HG03060 (cell line): ENCODE results near the gene SH3BGR.
"Not testable (repeated sequence)": the region's sequence is repeated elsewhere in the genome, so short reads cannot be mapped to it uniquely, and the experiment has no call there.

Experiments
- ATAC-seq: cut with Tn5 transposase; IDR thresholded peaks from one replicate; pipeline ENCODE4 v1.9.1; 2021; ENCODE audit warnings: low read depth, moderate number of reproducible peaks; ENCODE audit not compliant: unreplicated experiment

Gene SH3BGR

DNA sequence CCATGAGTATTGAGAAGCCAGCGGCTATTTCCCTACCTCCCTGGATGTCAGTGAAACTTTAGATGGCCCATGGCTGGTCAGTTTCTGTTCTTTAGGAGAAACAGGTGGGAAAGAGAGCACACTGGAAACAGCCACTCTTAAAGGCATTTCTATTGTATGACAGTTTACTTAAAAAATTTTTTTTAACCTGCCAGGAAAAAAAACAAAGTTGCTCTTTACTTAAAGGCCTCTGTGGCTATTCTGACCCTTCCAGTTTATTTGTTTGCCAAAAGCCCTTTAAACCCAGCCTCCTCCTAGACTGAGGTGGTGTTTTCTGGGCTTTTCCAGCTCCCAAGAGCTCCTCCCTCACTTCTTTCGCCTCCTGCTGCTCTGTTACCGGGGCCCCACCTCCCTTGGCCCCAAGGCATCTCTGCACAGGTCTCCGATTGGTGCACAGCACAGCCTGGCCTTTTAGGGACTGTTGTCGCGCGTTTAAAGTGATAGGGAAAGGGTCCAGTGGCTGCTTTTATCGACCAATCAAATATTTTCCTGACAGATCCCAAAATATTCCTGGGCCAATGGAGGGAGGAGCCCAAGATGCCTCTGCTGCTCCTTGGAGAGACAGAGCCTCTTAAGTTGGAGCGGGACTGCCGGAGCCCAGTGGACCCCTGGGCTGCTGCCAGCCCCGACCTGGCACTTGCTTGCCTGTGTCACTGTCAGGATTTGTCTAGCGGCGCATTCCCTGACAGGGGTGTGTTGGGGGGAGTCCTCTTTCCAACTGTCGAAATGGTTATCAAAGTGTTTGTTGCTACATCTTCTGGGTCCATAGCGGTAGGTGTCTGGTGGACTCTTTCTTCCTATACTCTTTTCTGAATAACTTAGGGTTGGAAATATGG, at the start of gene SH3BGR:
Gene SH3BGR, plus strand, starts transcription at position 639 of the 875 bp plus-strand sequence. Its CDS starts 127 bp downstream, at position 766.
- no peak for ATAC-seq

DNA sequence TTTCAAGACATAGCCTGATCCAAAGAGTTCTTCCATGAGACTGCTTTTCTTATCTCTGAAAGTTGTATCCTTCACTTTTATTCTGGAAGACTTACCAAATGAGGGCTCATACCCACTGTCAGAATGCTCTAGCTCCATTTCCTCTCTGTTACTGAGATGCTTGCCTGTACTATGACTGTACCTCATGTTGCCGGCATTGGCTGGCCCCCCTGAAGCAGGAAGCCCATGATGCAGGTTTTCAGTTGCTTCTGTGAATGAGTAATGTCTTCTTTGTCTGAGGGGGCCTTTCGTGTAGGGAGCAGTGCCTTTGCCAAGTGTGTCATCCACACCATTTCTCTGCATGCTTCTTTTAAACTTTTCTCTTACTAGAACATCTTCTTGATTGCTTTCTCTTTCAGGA, 45.7 kb upstream of the SH3BGR start:
- no peak for ATAC-seq

DNA sequence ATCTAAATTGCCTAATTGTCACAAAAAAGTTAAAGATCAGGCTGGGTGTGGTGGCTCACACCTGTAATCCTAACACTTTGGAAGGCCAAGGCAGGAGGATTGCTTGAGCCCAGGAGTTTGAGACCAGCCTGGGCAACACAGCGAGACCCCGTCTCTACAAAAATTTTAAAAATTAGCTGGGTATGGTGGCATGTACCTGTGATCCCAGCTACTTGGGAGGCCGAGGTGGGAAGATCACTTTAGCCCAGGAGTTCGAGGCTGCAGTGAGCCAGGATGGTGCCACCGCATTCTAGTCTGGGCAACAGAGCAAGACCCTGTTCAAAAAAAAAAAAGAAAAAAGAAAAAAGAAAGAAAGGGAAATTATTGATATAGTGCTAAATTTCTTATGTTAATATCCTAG, 32.6 kb upstream of the SH3BGR start:
- not testable (repeated sequence) for ATAC-seq

DNA sequence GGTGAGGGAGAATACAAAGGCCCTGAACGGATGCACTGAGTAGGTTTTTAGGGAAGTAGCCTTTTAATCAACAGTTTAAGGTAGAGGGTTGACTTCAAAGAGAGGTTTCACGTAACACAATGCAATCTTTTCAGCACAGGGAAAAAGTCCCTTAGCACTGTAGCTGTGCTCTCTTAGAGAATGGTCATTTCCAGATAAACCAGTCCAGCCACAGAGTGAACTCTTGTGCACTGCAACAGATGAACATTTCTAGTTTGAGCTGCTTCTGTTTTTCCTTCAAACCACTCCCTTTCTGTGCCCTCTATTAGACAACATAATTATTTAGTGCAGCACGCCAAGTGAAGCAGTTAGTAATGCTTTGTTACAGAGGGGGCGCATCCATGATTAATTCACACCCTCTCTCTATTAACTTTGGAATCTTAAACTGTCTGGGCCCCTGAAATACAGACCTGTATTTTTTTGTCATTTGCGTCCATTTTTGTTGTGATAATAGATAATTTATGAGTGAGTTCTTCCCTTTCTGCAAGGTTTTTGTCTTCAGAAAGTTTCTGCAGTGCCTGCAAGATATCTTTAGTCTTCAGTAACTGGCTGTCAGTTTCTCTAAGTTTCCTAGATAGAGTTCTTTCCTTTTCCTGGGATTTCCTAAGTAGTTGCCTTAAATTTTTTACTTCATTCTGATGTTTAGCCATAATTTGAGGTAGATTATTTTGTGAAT, 29.1 kb upstream of the SH3BGR start:
- ATAC-seq: no peak

DNA sequence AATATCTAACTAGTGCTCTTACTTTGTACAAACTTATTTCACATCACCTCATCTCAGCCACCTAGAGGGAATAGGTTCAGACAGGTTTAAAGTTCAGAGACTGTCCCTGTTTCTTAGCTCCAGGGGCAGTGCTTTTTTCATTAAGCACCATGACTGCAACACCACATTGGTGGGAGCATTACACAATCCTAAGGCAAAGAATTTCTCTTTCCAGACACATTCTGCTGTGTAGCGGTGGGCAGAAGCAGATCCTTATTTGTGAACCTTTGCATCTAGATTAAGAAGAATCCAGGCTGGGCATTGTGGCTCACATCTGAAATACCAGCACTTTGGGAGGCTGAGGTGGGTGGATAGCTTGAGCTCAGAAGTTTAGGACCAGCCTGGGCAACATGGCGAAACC, 22.3 kb upstream of the SH3BGR start:
- no peak for ATAC-seq

DNA sequence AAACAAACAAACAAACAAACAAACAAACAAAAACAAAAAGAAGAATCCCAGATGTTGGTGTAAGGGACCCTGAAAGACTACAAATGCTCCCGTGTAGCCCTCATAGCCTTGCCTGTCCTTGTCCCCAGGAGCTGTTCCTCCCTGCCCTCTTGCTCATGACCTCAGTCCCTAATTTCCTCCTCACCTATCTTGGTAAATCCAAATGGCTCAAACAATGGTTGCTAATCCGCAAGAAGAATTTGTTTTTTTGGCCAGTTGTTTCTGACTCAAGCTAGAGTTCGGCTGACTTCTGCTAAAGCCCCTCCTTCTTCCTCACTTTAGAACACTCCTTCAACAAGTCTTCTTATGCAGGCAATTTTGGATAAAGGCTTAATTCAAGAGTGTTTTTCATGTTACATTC, 21.8 kb upstream of the SH3BGR start:
- ATAC-seq: no peak

DNA sequence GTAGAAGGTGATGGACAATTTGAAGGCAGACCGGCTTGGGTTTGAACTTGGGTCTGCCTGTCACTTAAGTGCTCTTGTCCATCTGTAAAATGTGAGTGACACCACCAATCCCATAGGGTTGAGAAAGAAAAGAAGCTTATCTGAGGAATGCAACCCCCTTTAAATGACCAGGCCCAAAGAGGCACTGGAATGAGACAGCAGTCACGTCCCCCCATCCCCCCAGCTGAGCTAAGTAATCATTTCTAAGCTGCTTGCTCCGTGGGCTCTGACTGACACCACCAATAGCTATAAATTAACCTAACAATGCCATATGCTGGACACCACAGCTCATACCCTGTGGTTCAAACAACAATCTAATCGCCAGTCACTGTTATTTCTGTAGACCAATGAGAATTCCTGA, 21.3 kb upstream of the SH3BGR start:
- ATAC-seq: no peak

DNA sequence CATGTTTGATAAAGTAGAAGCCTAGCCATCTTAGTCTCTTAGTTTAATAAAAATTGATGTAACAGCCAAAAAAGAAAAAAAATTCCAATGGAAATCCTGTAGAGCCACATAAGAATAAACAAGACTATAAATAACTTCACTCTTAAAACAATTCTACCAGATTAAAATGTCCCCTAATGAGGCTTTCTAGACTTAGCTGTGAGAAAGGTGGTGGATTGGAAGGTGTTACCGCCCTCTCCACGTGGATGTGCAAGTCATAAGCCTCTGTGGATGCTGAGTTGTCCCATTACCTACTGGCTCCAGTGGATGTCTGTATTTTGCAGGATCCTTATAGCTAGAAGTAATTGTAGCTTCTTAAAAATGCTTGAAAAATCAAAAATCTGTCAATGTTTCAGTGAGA, 20.8 kb upstream of the SH3BGR start:
- ATAC-seq: no peak

DNA sequence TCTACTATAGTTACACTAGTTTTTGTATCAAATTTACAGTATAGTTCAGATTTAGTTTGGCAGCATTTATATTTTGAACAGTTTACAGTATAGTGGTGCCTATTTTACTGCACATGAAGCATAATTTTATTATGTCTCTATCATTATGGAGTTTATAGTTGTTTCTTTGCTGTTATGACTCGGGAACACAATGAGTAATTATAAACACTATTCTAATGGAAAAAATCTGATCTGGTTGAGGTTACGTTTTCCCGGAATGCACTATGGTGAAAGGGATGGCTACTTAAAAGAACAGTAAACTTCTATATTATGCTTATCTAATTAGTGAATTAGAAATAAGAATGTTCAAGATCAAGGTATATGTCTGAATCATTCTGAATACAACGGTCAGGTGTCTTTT, 16.8 kb upstream of the SH3BGR start:
- no peak for ATAC-seq

DNA sequence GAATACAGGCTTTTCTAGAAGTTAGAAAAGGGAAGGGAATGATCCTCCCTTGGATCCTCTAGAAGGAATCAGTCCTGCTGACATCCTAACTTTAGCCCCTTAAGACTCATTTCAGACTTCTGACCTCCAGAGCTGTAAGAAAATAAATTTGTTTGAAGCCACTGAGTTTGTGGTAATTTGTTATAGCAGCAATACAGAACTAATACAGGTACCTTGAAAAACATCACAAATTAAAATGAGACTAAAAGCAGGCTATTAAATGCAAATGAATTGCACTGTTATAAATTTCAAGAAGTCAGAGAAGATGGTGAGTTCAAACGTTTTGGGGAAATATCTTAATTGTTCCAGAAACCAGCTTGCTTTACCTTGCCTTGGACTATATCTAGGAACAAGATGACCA, 12.5 kb upstream of the SH3BGR start:
- no peak for ATAC-seq

DNA sequence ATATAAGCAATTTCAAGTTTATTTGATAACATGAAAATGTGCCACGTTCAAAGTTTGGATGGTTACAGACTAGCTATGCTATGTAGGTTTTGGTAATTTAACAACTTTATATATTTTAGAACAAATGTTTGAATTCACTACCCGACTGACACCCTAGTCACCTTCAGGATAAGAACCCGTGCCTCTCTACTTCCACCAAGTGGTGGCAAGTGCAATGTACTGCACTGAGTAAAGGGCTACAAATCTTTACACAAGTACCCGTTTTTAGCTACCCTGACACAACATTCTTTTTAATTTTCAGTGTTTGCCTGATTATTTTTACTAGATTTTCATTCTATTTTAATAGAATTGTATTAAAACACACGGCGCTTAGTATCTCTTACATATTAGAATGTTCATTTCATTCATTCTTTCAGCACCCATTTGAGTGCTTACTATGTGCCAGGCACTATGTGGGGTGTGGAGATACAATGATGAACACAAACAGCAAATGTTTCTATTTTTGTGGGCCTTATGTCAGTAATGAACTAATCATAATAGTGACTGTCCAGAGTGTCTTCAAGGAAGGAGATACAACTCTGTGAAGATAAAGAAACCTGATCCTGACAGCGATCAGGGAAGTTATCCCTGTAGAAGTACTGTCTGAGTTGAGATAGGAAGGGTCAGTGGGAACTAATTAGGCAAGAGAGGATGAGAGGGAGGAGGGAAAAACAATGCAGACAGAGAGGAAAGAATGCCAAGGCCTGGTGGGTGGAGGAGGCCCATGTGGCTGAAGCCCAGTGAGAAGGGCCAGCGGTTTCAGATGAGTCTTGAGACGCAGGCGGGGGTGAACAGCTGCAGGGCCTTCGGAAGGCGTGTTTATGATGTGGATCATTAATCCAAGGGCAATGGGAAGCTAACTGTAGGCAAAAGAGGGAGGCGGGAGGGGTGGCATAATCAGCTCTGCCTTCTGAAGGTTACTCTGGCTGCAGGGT, 10.0 kb upstream of the SH3BGR start:
- ATAC-seq: no peak

DNA sequence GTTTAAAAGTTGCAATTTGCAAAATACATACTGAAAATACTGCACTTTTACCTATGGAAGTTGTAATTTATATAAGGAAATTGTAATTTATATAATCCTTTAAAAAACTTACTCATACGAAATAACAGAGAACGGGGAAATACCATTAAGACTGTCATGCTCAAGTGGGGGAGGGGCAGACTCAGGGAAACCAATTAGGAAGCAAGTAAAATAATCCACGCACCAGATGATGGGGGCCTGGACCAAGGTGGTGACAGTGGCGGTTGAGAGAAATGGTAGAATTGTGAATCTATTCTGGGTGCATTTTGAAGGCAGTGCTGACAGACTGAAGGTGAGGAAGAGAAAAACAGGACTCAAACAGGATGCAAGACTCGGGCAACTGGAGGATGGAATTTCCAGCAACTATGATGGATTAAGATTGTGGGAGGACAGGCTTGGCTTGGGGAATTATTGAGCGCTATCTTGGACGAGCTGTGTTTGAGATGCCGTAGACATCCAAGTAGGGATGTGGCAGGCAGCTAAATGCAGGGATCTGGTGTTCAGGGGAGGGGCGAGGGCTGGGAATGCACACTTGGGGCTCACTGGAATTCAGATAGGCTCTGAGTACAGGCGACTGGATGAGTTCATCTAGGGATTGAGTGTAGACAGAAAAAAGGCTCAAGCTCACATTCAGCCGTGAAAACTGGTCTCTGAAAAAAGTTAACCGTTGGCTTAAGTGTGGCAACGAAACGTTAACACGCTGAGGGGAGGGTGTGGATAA, 7.2 kb upstream of the SH3BGR start:
- no peak for ATAC-seq

DNA sequence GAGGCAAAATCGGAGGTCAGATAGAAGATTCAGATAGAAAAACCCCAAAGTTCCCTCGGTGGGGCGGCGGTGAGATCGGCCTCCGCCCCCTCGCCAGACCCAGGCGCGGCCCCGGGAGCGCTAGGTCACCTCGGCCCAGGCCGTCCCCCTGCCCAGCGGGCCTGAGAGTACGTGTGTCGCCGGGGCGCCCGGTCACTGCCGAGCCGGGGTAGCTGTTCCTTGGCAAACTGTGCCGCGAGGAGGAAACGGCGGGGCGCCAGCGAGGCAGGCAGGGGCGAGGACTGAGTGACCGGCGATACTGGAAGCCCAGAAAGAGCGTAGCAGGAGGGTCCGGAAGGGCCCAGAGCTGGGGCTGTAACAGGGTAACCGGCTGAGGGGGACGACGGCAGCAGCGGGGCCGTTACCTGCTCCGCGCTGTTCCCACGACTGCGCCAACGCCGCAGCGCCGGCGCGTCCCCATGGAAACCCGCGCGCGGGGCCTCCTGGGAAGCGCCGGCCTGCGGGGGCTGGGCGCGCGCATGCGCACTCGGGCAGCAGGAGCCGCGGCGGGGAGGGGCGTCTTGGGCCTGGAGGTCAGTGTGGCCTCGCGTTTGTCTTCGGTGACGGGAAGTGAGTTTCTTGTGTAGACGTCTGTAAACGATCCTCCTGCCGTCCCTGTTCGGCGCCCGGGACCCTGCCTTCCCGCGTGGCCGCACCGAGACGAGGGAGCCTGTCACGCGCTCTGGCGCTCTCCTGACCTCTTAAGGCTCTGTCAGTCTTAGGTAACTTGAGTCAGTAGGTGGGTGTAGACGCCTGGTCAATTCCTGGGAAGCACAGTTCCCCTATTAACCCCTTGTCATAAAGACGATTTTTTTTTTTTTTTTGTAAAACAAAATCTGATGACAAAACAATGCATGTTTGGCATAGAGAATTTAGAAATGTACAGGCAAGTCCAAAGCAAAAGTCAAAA, 6.2 kb upstream of the SH3BGR start, which contains the start of gene LCA5L:
Gene LCA5L, minus strand, starts transcription at position 458 of the 949 bp plus-strand sequence. CDS start 17,285 bp downstream, outside the sequence.
- peak; percentile 58 for ATAC-seq

DNA sequence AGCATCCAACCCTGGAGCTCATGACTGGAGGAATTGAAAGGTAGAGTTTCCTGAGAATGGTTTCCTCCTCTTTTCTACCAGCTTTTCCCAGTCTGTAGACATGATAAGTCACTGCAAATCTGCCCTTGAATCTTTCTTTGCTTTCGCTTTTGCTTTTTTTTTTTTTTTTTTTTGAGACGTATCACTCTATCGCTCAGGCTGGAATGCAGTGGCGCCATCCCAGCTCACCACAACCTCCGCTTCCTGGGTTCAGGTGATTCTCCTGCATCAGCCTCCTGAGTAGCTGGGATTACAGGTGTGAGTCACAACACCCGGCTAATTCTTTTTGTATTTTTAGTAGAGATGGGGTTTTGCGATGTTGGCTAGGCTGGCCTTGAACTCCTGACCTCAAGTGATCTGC, 4.5 kb upstream of the SH3BGR start:
- ATAC-seq: no peak

DNA sequence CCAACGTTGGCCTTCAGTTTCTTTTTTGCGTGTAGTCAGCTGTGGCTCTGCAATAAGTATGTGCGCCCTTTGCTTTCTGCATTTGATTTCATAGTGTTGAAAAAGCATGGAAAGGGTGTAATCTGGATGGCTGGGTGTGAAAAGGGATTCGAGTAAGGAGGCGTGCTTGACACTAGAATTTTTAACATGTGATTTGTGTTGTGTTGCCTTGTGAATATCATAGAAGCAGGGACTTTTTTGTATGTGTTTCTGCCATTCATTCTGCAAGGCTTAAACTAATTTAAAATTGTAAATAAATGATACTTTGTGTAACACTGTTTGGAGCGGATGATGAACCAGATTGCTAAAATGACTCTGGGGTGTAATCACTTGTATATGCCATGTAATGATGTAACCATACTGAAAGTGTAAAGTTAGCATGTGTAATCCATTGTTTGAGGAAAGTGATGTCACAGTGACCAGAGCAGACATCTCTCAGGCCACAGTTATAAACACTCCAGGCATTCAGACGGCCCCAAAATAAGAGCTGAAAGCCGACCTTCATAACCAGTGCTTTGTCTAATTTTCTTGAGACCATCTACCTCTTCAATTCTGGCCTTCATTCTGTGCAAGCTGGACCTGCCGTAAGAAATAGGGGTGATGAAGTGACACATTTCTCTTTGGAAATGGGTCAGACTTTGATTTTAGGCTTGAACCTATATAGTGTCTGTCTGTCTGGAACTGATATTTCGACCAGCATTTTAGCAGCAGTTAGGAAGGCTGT, 618 bp downstream of the SH3BGR start:
- ATAC-seq: no peak

DNA sequence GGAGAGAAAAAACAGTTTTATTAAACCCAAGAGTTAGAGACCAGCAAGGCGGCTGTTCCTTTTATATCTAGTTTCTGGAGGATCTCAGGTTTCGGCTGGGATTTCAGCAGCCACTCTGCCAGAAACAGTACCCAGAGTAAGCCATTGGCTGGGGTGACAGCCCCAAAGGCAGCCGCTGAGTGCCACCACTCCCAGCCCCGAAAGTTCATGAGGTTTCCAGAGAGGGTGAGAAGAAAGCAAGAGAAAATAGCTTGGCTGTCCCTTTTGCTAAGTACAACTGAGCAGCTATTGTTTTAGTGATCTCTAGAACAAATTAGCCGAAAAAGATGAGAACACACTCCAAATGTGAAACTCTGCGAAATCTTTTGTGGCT, 1.2 kb downstream of the SH3BGR start:
- no peak for ATAC-seq

DNA sequence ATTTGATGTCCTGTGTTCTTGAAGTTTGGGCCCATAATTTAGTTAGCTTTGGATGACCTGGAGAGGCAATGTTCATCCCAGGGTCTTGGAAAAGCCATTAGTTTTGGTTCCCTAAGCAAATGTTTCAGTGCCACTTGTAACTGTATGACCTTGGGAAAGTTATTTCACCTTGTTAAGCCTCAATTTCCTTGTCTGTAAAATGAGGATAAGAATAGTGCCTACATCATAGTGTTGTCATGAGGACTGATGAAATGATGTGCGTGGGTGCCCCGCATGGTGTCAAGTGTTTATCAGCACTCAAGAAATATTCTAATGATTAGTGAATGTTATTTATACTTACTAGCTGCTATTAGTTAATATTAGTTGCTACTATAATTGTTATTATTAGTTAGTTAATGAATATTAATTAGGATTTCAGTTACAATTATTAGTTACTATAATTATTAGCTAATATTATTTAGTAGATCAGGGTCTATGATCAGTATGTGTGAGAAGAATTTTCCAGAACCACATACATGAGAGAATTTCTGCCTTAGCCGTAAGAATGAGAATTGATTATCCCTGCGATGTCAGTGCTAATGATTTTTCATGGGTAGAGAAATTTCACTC, 1.9 kb downstream of the SH3BGR start:
- ATAC-seq: no peak
